Colonic mucosa (tissue), 4 donors: ENCODE measurements around the gene LILRA1. TPM values are rescaled to one million over a fixed set of nuclear protein-coding genes. Genes with fewer than 3 reads are reported as not detected.
A peak's percentile ranks its signal among the peaks of the same experiment; 100 is the strongest.

Source experiments
- DNase-seq: peaks from one replicate; pipeline ENCODE4 v3.0.0-alpha.2; 2020
- H3K27ac ChIP-seq: fragments of 200-600 bp; one replicate; pipeline ENCODE4 v1.8.0; 2021
- H3K27me3 ChIP-seq: fragments of 200-600 bp; one replicate; pipeline ENCODE4 v1.8.0; 2021
- H3K36me3 ChIP-seq: fragments of 200-600 bp; one replicate; pipeline ENCODE4 v1.8.0; 2021
- H3K4me1 ChIP-seq: fragments of 200-600 bp; one replicate; pipeline ENCODE4 v1.8.0; 2021; ENCODE audit warnings: mild to moderate bottlenecking
- H3K4me3 ChIP-seq: fragments of 200-600 bp; one replicate; pipeline ENCODE4 v1.8.0; 2021
- H3K9ac ChIP-seq, 2 donors: one replicate each; pipeline ENCODE4 v1.7.0; 2013; ENCODE audit warnings: control low read depth in 2 of 2, low read depth in 2 of 2, low read length in 2 of 2
- H3K9me3 ChIP-seq: fragments of 200-600 bp; one replicate; pipeline ENCODE4 v1.8.0; 2021
- CTCF ChIP-seq: fragments of 200-600 bp; IDR thresholded peaks from one replicate; pipeline ENCODE4 v1.8.0; 2022; ENCODE audit warnings: antibody characterized with exemption, mild to moderate bottlenecking
- intact Hi-C: fragments of 100-400 bp; cut with DNase I; formaldehyde crosslinking; loops from one replicate; pipeline ENCODE4 v1.14.1; 2022
- total RNA-seq, 2 donors: library from RNA; stranded (reverse); fragmentation: NEBNext Ultra II Directional in 1 of 2; extraction: Animal tissue kit (Norgen Biotek cat#: 25700) in 1 of 2; gene quantifications; one replicate each; pipeline ENCODE4 v1.2.1, GENCODE V29; 2021
- donor health status: healthy.
- donor health status: DM: no; HTN: no; CAD: no.
- donor health status: DM: no; HTN: no; CAD: no.

The LILRA1 gene
- total RNA-seq, 2 donors from 2014 or later = 0.15 to 0.50 TPM

- Histone ChIP-seq H3K27ac (no peak overlapping the region), H3K9me3 (no peaks in the 10 kb centered on the region), H3K27me3 (no peaks in the 10 kb centered on the region), H3K4me1 (no peaks in the 10 kb centered on the region), H3K9ac (no peak overlapping the region), H3K4me3 (no peak overlapping the region), H3K36me3 (no peaks in the 10 kb centered on the region)
- intact Hi-C loops = no loop called here
- DNase-seq = no peak
- TF ChIP-seq CTCF = no peak
Observed at GRCh38 chr19:54609356-54609791, 15.9 kb downstream of the LILRA1 start.

GRCh38 chr19:54612428-54612827, 19.0 kb downstream of the LILRA1 start:
- H3K4me3 ChIP-seq = no peak overlapping the region
- no peak for TF ChIP-seq CTCF
- no peaks in the 10 kb centered on the region for H3K9me3 ChIP-seq
- H3K36me3 ChIP-seq = no peaks in the 10 kb centered on the region
- H3K4me1 ChIP-seq = no peaks in the 10 kb centered on the region
- intact Hi-C loops = no loop called here
- H3K9ac ChIP-seq = no peak overlapping the region
- no peak for DNase-seq
- H3K27ac ChIP-seq = no peak overlapping the region
- H3K27me3 ChIP-seq = no peaks in the 10 kb centered on the region

DNA sequence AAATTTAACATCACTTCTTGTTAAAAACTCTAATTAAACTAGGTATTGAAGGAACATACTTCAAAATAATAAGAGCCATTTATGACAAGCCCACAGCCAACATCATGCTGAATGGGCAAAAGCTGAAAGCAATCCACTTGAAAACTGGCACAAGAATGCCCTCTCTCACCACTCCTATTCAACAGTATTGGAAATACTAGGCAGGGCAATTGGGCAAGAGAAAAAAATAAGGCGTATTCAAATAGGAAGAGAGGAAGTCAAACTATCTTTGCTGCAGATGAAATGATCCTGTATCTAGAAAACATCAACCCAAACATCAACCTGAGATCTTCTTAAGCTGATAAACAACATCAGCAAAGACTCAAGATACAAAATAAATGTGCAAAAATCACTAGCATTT, 21.3 kb downstream of the LILRA1 start:
- intact Hi-C loops = no loop called here
- H3K27me3 ChIP-seq = no peaks in the 10 kb centered on the region
- H3K4me1 ChIP-seq = no peaks in the 10 kb centered on the region
- no peak overlapping the region for H3K4me3 ChIP-seq
- H3K9me3 ChIP-seq = no peaks in the 10 kb centered on the region
- H3K36me3 ChIP-seq = no peaks in the 10 kb centered on the region
- H3K9ac ChIP-seq = no peak overlapping the region
- H3K27ac ChIP-seq = no peak overlapping the region
- DNase-seq = no peak
- TF ChIP-seq CTCF = no peak

GRCh38 chr19:54616057-54616456, 22.6 kb downstream of the LILRA1 start:
- Histone ChIP-seq H3K4me1 (no peaks in the 10 kb centered on the region), H3K27me3 (no peaks in the 10 kb centered on the region), H3K36me3 (no peaks in the 10 kb centered on the region), H3K27ac (no peak overlapping the region), H3K9ac (no peak overlapping the region), H3K4me3 (no peak overlapping the region), H3K9me3 (no peaks in the 10 kb centered on the region)
- DNase-seq = no peak
- intact Hi-C loops = no loop called here
- TF ChIP-seq CTCF = no peak

DNA sequence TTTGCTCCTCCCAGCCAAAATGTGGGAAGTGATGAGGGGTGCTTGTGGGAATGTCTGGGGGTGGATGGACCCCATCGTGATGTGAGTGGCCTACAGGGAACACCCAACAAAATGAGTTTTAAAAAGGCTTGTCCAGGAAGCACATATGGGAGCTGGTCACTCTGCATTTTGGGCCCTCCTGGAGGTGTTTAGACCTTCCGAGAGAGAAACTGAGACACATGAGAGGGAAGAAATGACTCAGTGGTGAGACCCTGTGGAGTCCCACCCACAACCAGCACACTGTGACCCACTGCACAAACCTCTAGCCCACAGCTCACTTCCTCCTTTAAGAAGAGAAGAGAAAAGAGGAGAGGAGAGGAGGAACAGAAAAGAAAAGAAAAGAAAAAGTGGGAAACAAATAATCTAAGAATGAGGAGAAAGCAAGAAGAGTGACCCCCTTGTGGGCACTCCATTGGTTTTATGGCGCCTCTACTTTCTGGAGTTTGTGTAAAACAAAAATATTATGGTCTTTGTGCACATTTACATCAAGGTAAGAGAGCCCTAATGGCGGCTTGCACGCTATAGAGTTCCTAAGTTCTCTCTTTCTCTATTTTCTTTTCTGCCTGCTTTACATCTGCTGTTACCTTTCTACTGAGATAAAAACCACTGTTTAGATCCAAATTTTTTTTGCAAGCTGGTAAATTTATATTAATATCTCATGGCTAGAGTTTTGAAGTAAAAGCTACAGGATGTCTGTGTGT, 23.6 kb downstream of the LILRA1 start:
- TF ChIP-seq CTCF = no peak
- H3K27me3 ChIP-seq = no peaks in the 10 kb centered on the region
- H3K27ac ChIP-seq = no peak overlapping the region
- no peak overlapping the region for H3K4me3 ChIP-seq
- DNase-seq = peak; percentile 16
- intact Hi-C loops = no loop called here
- no peaks in the 10 kb centered on the region for H3K36me3 ChIP-seq
- no peaks in the 10 kb centered on the region for H3K4me1 ChIP-seq
- H3K9me3 ChIP-seq = no peaks in the 10 kb centered on the region
- H3K9ac ChIP-seq = no peak overlapping the region
